OCI-LY3 (cell line): Measurements from ENCODE around the gene SNRPB.

Experiments
- CTCF ChIP-seq: fragments of 200-600, 300-600 bp; sonication (generic); IDR thresholded peaks from 2 replicates; pipeline ENCODE4 v1.5.1; 2014; ENCODE audit warnings: antibody characterized with exemption, low read length, low read depth
- EZH2phosphoT487 ChIP-seq: fragments of 200-600 bp; shearing (Covaris generic); IDR thresholded peaks from 2 replicates; pipeline ENCODE4 v1.6.1; 2018; ENCODE audit warnings: antibody characterized with exemption, mixed run types, low read depth

DNA sequence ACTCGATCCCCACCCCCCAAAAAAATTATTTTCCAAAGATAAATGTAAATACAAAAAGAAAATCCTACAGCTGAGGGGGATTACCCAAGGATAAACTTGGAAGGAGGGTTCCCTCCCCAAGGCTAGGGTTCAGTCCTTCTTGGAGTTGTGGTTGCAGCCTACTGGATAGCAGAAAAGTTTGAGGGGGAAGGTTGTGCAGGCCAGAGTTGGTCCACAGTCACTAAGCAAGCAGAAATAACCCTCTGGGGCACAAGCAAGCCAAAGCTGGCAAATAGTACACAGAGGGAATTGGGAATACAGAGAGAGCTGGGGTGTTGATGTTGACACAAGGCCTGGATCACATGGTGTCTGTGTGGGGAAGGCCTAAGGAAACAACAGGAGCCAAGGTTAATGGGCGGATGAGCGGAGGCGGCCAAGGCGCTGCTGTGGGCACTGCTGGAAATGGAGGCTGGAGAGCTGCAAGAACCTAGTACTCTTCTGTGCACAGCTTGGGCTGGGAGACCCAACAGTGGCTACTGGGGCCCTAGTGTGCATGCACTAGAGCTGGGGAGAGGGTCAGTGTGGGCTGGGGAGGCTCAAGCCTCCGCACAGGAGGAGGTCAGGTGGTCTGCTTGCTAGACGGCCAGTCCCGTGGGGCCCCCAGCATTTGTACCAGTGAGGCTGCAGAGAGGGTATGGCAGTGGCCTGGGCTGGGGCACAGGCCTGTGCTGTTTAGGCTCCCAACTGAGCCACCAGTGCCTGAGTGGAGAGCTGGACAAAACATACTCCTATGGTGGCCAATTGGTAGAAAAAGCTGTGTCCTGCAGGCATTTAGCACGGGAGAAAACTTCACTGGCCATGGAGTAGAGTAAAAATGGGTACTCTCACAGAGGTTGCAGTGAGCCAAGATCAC, 5.5 kb upstream of the SNRPB start:
- TF ChIP-seq CTCF (no peak), EZH2phosphoT487 (no peak)
